CMK (cell line): ENCODE results near the gene PYGO1.
A peak's percentile ranks its signal among the peaks of the same experiment; 100 is the strongest.
"Not testable (repeated sequence)": the region's sequence is repeated elsewhere in the genome, so short reads cannot be mapped to it uniquely, and the experiment has no call there.

Experiments
- DNase-seq: peaks from one replicate; pipeline ENCODE4 v3.0.0-alpha.2; 2010; ENCODE audit warnings: low read depth

PYGO1 gene

DNA sequence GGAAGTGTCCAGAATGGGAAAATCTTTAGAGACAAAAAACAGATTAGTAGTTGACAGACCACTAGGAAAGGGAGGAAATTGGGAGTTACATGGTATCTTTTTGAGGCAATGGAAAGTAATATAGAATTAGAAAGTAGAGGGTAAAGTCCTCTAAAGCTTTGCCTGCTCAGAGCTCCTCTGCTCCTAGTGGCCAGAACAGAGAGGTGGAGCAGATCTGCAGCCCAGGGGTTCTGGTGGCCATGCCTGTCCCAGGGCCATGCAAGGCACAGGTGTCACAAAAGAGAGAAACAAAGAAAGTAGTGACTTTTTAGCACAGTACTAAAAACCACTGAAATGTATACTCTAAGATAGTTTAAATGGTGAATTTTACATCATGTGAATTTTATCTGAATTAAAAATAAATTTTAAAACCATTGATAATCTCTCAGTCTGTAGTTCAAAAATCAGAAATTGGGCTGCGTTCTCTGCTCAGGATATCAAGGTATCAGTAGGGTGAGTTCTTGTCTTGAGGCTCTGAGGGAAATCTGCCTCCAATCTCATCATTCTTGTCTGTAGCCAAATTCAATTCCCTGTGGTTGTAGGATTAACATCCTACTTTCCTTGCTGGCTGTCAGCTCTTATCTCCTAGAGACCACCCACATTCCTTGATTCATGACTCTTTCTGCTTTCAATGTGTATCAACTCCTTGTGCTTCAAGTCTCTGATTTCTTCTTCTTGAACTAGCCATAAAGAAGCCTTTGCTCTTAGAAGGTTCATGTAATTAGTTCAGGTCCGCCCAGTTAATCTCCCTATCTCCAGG lies 23.6 kb downstream of the PYGO1 start:
- DNase-seq, result no peak

DNA sequence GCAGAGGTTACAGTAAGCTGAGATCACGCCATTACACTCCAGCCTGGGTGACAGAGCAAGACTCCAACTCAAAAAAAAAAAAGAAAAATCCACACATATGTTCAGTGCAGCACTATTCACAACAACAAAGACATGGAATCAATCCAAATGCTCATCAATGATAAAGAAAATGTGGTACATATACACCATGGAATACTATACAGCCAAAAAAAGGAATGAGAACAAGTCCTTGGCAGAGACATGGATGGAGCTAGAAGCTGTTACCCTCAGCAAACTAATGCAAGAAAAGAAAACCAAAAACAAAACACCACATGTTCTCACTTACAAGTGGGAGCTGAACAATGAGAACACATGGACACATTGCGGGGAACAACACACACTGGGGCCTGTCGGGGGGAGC lies 25.5 kb downstream of the PYGO1 start:
- DNase-seq, result no peak

DNA sequence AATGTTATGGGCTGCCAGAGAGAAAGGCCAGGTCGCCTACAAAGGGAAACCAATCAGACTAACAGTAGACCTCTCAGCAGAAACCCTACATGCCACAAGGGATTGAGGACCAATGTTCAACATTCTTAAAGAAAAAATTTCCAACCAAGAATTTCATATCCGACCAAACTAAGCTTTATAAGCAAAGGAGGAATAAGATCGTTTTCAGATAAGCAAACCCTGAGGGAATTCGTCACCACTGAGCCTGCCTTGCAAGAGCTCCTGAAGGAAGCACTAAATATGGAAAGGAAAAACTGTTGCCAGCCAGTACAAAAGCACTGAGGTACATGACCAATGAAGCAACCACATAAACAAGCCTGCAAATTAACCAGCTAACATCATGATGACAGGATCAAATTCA lies 33.1 kb downstream of the PYGO1 start:
- DNase-seq, result no peak

DNA sequence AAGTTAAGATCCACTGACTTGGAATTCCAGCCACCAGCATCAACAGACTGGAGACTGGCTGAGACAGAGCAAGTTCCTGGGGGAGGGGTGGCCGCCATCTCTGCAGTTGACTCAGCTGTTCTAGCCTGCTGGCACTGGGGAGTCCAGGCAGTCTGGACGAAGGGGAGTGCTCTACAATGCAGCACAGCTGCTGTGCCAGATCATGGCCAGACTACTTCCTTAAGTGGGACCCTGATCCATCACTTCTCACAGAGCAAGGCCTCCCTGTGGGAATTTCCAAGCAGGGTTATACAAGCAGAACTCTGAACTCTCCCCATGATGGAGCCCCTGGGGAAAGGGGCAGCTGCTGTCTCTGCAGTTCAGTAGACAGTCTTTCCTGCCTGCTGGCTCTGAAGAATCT lies 35.2 kb downstream of the PYGO1 start:
- no peak for DNase-seq

DNA sequence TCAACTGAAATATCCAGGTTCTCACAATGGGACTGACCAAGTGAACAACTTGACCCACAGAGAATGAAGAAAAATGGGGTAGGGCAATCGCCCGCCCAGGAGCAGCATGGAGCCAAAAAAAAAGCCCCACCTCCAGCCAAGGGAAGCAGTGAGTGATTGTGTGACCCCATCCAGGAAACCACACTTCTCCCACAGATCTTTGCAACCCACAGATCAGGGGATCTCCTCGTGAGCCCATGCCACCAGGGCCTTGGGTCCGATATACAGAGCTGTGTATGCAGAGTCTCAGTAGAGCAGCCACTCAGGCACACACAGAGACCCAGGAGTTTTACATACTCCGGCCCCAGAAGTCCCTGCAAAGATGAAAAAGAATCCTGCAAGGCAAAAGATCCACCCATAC lies 35.7 kb downstream of the PYGO1 start:
- no peak for DNase-seq

DNA sequence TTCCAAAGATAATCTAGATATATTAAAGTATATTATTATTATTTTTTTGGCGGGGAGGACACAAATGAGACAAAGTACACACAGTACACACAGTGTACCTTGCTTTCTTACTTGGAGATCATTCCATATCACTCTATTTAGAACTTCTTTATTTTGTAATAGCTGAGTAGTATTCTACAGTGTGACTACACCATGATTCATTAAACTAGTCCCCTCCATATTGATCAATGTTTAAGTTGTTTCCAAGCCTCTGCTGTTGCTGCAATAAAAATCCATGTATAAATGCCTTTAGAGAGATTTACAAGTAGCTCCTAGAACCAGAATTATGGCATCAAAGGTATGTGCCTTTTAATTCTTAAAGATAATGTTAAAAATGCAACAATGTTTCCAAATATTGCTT lies 38.8 kb downstream of the PYGO1 start:
- no peak for DNase-seq

DNA sequence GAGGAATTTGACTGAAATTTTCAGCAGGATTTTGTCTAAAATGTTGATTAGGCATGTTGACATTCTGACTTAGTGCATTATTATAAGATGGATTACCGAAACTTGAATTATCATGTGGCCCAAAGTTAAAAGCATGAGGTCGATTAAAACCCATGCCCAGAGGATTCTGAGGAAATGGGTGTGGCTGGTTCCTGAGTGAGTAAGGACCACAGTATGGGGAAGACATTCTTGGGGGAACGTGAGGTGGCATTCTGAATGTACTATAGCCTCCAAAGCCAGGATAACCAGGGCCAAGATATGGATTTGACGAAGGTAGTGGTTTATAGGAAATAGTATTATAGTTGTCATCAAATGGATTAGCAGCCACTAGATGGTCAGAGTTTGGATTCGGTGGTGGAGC lies 41.4 kb downstream of the PYGO1 start:
- DNase-seq, result no peak

DNA sequence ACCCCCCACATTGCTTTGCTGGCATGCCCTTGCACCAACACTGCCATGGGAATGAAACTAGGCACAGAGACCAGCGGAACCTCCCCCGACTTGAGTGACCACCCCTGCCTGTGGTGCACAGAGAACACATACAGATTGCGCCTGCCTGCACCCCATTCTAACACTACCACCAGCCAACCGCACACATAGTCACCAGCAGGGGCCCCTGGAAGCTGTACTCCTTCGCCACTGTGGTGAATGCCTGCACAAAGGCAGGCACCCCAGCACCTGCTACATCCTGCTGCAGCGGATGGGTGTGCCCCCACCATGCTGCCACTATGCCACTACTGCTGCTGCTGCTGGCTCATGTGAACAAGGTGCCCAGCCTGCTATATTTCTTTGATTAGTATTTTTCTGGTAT lies 52.7 kb downstream of the PYGO1 start:
- no peak for DNase-seq

DNA sequence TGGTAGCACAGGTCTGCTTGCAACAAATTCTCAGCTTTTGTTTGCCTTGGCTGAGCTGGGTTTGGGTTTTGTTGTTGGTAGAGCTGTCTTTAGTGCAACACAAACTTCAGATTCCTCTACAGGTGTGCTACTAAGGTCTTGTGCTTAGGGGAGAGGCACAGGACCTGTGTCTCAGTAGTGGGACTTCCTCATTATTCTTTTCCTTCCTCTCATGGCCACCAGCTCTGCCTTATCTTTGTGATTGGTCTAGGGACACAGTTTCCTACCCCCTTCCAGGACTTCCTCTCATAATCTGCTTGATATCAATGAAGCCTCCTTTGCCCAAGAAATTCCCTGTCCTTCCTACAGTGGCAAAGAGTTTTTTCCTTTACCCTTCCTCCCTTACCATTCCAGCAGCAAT lies 55.2 kb downstream of the PYGO1 start:
- no peak for DNase-seq

DNA sequence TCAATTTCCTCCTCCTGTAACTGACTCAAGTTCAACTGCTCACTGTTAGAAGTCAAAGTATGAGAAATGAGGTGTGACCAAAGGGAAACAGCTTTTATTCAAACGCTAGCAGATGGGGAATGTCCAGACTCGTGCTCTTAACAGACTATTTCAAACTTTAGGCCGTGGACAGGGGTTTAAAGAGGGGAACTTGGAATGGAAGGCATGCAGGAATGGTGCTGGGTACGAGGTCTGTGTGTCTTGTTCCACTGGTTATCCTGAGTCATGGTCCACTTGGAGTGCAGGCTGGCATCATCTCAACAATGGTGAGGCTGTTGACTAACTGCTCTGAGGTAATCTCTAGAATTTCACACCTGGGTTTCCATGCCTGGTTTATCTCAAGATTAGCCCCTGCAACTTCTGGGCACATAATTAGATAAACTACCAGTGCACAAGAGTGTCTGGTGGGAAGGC lies 57.3 kb downstream of the PYGO1 start:
- DNase-seq, result no peak

DNA sequence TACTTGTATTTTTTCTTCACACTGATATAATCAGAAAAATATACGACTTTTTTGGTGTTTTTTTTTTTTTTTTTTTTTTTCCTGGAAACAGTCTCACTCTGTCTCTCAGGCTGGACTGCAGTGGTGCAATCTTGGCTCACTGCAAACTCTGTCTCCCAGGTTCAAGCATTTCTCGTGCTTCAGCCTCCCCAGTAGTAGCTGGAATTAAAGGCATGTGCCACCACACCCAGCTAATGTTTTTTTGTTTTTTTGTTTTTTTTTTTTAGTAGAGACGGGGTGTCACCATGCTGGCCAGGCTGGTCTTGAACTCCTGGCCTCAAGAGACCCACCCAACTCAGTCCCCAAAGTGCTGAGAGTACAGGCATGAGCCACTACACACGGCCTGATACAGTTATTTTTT lies 59.3 kb downstream of the PYGO1 start:
- no peak for DNase-seq

DNA sequence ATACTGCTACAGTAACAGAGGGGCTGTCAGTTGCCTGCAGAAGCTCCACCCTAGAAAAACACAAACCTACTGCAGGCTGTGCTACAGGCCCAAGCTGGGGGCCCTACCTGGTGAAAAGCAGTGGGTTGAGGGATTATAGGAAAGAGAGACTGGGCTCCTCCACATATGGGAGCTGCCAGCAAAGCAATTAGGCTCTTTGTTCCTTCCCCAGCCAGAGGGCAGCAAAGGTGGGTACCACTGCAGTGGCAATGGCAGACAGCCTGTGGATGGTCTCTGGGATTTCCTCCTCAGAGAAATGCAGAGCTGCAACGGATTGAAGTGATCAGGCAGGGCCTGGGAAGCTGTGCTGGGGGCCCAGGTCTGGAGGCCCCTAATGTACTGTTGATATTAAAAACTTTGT lies 61.0 kb downstream of the PYGO1 start:
- DNase-seq, result no peak

DNA sequence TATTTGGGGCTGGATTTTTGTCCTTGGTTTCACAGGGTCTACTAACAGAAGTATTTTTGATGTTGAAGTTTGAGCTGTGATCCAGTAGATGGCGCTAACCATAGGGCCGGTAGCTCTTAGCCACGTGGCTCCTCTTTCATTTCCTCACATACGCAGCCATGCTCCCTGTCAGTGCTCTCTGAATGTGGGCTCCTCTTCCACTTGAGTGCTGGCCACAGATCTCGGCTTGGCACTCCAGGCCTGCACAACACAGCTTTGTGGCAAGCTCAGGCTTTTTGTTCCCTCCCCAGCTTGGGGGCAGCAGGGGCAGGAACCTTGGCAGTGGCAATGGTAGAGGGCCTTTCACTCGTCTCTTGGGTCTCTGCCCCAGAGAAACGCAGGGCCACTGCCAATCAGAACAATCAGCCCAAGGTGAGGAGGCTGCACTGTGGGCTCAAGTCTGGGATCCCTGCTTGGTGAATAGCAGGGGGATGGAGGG lies 61.5 kb downstream of the PYGO1 start:
- no peak for DNase-seq

DNA sequence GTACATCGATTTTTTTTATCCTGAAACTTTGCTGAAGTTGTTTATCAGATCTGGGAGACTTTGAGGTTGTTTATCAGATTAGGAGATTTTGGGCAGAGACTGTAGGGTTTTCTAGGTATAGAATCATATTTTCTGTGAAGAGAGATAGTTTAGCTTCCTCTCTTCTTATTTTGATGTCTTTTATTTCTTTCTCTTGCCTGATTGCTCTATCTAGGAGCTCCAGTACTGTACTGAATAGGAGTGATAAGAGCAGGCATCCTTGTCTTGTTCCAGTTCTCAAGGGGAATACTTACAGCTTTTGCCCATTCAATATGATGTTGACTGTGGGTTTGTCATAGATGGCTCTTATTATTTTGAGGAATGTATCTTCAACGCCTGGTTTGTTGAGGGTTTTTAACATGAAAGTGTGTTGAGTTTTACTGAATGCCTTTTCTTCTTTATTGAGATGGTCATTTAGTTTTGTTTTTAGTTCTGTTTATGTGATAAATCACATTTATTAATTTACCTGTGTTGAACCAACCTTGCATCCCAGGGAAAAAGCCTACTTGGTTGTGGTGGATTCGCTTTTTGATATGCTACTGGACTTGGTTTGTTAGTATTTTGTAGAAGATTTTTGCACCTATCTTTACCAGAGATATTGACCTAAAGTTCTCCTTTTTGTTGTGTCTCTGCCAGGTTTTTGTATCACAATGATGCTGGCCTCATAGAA lies 65.2 kb downstream of the PYGO1 start:
- peak; percentile 37 for DNase-seq

DNA sequence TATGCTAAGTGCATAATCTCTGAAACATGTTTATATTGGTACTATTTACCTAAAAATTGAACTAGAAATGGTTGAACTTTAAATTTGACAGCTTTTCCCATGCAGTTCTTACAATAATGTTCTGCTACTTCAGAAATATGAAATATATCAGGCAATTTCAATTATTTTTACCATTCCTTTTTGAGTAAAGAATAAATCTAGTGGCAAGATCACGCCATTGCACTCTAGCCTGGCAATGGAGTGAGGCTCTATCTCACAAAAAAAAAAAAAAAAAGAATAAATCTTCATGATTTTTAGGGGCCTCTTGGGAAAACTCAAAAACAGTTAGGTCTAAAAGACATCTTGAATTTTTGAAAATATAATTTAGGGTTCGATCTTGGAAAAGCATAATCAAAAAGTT lies 69.5 kb downstream of the PYGO1 start:
- no peak for DNase-seq

DNA sequence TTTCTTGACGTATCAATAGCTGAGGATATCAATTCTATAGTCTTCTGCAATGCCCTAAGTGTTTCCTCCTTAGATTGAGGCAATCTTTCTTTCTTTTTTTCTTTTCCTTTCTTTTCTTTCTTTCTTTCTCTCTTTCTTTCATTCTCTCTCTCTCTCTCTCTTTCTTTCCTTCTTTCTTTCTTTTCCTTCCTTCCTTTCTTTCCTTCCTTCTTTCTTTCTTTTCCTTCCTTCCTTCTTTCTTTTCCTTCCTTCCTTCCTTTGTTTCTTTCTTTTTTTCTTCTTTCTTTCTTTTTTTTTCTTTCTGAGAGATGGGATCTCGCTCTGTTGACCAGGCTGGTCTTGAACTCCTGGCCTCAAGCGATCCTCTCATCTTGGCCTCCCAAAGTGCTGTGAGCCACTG lies 70.1 kb downstream of the PYGO1 start:
- no peak for DNase-seq

DNA sequence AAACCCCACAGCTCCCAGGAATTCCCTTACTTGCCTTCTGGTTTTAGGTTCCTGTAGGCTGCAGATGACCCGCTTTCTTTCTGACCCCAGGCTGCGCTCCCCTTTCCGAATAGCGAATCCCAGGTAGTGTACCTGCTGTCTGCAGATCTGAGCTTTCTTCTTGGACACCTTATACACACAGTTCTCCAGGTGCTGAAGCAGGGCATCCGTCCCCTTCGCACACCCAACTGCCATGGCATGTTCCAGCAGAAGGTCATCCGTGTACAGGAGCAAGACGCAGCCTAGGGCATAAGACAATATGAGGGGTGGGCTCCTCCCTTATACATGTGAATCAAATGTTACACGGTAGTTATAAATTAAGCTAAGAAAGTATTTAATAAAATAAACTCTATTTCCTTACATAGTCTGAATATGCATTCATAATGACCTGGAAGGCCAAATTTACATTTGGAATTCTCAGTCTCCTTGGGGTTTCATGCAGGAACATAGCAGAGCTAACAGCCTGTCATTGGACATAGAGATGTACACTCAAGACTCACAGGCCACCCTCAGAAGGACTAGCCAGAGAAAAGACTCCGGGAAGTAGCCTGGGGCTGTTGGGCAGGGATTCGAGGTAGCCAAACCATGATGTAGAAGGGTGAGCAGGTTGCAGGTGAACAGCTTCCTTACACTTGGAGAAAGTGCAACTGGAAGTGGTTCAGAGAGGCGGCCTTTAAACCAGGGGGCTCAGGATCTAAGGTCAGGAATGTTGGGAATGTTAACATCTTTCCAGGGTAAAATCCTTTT lies 72.0 kb downstream of the PYGO1 start:
- no peak for DNase-seq

DNA sequence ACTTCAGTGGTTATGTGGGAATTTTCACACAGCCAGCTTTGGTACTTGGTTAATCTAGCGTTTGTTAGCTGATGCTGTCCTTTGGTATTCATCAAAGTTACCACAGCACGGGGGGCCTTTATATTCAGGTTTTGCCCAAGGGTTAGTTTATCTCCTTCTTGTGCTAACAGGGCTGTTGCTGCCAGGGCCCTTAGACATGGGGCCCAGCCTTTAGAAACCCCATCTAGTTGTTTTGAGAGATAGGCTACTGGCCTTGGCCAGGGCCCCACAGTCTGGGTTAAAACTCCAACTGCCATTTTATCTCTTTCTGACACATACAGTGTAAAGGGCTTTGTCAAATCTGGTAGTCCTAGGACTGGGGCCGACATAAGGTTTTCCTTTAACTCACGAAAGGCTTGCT lies 72.7 kb downstream of the PYGO1 start:
- DNase-seq, result no peak

DNA sequence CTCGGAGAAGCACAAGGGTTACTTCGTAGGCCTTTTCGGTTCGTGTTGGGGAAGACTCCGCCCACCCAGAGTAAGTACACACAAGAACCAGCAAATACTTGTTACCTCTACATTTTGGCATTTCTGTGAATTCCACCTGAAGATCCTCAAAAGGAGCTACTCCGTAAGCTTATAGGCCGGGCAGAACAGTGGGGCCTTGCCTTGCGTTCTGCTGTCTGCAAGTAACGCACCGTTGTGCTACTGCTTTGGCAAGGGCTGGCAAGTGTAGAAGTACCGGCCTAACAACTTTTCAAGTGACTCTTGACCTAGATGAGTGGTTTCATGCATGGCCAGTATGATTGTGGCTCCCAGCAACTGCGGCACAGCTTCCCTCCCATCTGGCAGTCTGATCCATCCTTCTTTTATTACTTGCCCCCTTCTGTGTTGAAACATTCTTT lies 73.7 kb downstream of the PYGO1 start:
- DNase-seq, result no peak

DNA sequence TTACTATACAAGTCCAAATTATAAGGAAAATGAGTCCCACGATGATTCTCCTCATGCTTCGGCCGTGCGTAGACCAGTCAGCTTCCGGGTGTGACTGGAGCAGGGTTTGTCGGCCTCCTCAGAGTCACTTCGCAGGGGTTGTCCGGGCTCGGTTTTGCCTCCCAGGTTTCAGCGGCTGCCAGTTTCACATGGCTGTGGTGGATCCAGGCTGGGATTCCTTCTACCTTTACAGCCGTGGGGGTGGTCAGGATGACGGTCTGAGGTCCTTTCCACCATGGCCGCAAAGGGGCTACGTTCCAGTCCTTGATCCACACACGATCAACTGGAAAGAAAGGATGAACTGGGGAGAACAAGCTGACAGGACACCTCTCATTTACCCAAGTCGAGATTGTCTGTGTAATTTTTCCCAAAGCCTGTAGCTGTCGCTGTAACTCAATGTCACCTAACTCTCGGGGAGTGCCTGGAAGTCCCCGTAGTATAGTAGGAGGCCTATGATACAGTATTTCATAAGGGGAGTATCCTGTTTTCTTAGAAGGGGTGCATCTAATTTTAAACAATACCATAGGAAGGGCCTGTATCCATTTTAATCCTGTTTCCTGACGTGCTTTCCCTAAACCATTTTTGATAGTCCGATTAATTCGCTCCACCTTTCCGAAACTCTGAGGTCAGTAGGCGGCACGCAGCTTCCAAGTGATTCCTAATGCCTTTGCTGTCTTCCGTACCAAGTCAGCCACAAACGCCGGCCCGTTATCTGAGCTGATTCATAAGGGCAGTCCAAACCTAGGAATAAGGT lies 74.3 kb downstream of the PYGO1 start:
- not testable (repeated sequence) for DNase-seq

DNA sequence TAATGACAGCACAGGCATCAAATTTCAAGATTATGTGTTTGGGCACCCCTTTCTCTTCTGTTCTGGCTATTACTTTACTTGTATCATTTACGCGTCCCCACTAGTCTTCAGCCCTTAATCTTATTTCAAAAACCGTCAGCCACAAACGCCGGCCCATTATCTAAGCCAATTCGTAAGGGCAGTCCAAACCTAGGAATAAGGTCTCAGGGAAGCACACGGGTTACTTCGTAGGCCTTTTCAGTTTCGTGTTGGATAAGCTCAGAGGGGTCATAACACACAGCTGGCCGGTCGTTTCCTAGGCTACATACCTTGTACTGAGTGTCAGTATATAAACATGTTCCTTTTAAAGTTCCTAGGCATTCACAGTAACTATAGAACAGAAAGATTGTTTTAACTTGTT lies 75.0 kb downstream of the PYGO1 start:
- no peak for DNase-seq

DNA sequence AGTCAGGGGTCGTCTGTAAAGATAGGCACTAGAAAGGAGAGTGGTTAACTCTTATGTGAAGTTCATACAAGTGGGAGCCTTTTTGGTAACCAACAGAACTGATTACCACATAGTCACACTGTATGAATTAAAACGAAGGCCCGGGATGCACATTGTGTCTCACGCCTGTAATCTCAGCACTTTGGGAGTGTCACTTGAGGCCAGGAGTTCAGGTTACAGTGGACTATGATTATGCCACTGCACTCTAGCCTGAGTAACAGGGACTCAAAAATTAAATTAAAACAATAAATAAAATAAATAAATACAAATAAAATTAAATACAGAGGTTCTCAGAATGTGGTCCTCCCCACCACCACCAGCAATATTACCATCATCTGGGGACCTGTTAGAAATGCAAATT lies 80.6 kb downstream of the PYGO1 start:
- no peak for DNase-seq
